WTC11 (cell line): ENCODE data around the gene ZFP64. TPM values are rescaled to one million over a fixed set of nuclear protein-coding genes. Genes with fewer than 3 reads are reported as not detected.

Source experiments
- ATAC-seq: fragments of 200-7000 bp; cut with Tn5 transposase; 2 replicates; pipeline ENCODE4 v1.10.0; 2021; ENCODE audit warnings: mild to moderate bottlenecking, moderate library complexity
- CTCF ChIA-PET: fragments of 300-600 bp; sonication (Branson Sonifier 250); formaldehyde crosslinking; loops from one replicate; lab custom pipeline; 2021; ENCODE audit warnings: antibody characterized with exemption; lab: Charles Lee
- POLR2A ChIA-PET: fragments of 350-600 bp; sonication (Branson Sonifier 250); formaldehyde crosslinking; loops from one replicate; lab custom pipeline; 2021; ENCODE audit warnings: antibody characterized with exemption; lab: Charles Lee
- DNase-seq: peaks from one replicate; pipeline ENCODE4 v3.0.0; 2021; ENCODE audit warnings: low spot score
- H3K27ac Mint-ChIP-seq: 2 replicates; pipeline ENCODE4 v1.8.0; 2021; ENCODE audit warnings: mixed read lengths
- H3K27me3 Mint-ChIP-seq: 2 replicates; pipeline ENCODE4 v1.8.0; 2021; ENCODE audit warnings: low read depth, mild to moderate bottlenecking, moderate library complexity, mixed read lengths
- H3K36me3 Mint-ChIP-seq: 2 replicates; pipeline ENCODE4 v1.8.0; 2021; ENCODE audit warnings: mixed read lengths
- H3K4me1 Mint-ChIP-seq: 2 replicates; pipeline ENCODE4 v1.8.0; 2022; ENCODE audit warnings: mixed read lengths
- H3K4me3 Mint-ChIP-seq: 2 replicates; pipeline ENCODE4 v1.8.0; 2021; ENCODE audit warnings: mild to moderate bottlenecking, moderate library complexity, mixed read lengths
- H3K9me3 Mint-ChIP-seq: 2 replicates; pipeline ENCODE4 v1.8.0; 2021; ENCODE audit warnings: mixed read lengths
- CBFB ChIP-seq: sonication (generic); formaldehyde crosslinking; IDR thresholded peaks from 2 replicates; pipeline ENCODE4 v1.8.1; 2022; ENCODE audit warnings: mild to moderate bottlenecking, low read depth, missing genetic modification reagents
- CREM ChIP-seq: sonication (generic); formaldehyde crosslinking; IDR thresholded peaks from 2 replicates; pipeline ENCODE4 v1.8.1; 2022; ENCODE audit warnings: mild to moderate bottlenecking, missing genetic modification reagents, moderate library complexity
- FOXP1 ChIP-seq: sonication (generic); formaldehyde crosslinking; IDR thresholded peaks from 2 replicates; pipeline ENCODE4 v1.8.0; 2022; ENCODE audit warnings: missing genetic modification reagents, mild to moderate bottlenecking, moderate library complexity, borderline replicate concordance
- GRHL2 ChIP-seq: fragments of 250-450 bp; sonication (Bioruptor Pico); IDR thresholded peaks from 2 replicates; pipeline ENCODE4 v1.8.0; 2022; ENCODE audit warnings: mild to moderate bottlenecking, moderate library complexity; ENCODE audit not compliant: insufficient replicate concordance, severe bottlenecking
- GTF2I ChIP-seq: fragments of 250-450 bp; sonication (Bioruptor Pico); conservative IDR thresholded peaks from 2 replicates; pipeline ENCODE4 v1.4.0; 2021; ENCODE audit warnings: mild to moderate bottlenecking
- MXD4 ChIP-seq: fragments of 250-450 bp; sonication (Bioruptor Pico); IDR thresholded peaks from 2 replicates; pipeline ENCODE4 v1.8.0; 2021; ENCODE audit warnings: mild to moderate bottlenecking, moderate library complexity, borderline replicate concordance
- NR3C1 ChIP-seq: sonication (generic); formaldehyde crosslinking; conservative IDR thresholded peaks from 2 replicates; pipeline ENCODE4 v1.8.1; 2023; ENCODE audit warnings: low read depth, mild to moderate bottlenecking, missing genetic modification reagents
- PRRX2 ChIP-seq: fragments of 250-450 bp; sonication (Bioruptor Pico); IDR thresholded peaks from 2 replicates; pipeline ENCODE4 v1.8.0; 2021; ENCODE audit warnings: mild to moderate bottlenecking
- SMAD4 ChIP-seq: sonication (generic); formaldehyde crosslinking; IDR thresholded peaks from 2 replicates; pipeline ENCODE4 v1.8.0; 2022; ENCODE audit warnings: mild to moderate bottlenecking, missing genetic modification reagents
- TCF7 ChIP-seq: sonication (generic); formaldehyde crosslinking; IDR thresholded peaks from 2 replicates; pipeline ENCODE4 v1.8.0; 2022; ENCODE audit warnings: mild to moderate bottlenecking, low read depth, missing genetic modification reagents, moderate library complexity
- ZBTB21 ChIP-seq: sonication (generic); formaldehyde crosslinking; IDR thresholded peaks from 2 replicates; pipeline ENCODE4 v1.8.1; 2023; ENCODE audit warnings: mild to moderate bottlenecking, missing genetic modification reagents, borderline replicate concordance
- ZNF219 ChIP-seq: sonication (generic); formaldehyde crosslinking; IDR thresholded peaks from 2 replicates; pipeline ENCODE4 v1.8.0; 2023; ENCODE audit warnings: missing genetic modification reagents, mild to moderate bottlenecking, borderline replicate concordance
- ZNF232 ChIP-seq: sonication (generic); formaldehyde crosslinking; IDR thresholded peaks from 2 replicates; pipeline ENCODE4 v1.8.0; 2022; ENCODE audit warnings: mild to moderate bottlenecking, missing genetic modification reagents
- ZNF317 ChIP-seq: sonication (generic); formaldehyde crosslinking; IDR thresholded peaks from 2 replicates; pipeline ENCODE4 v1.8.1; 2023; ENCODE audit warnings: low read depth, mild to moderate bottlenecking, moderate library complexity, missing genetic modification reagents, borderline replicate concordance
- ZNF423 ChIP-seq: fragments of 250-450 bp; sonication (Bioruptor Pico); IDR thresholded peaks from 2 replicates; pipeline ENCODE4 v2.1.2; 2022; ENCODE audit warnings: mild to moderate bottlenecking, moderate library complexity
- total RNA-seq: library from RNA; stranded (reverse); gene quantifications from 3 replicates; pipeline ENCODE4 v1.2.3, GENCODE V29; 2021
- TF ChIP-seq, protein P1 (sequence below): sonication (generic); formaldehyde crosslinking; IDR thresholded peaks from 2 replicates; pipeline ENCODE4 v1.8.0; 2023; ENCODE audit warnings: missing genetic modification reagents, mild to moderate bottlenecking, borderline replicate concordance
- TF ChIP-seq, protein P2 (sequence below): sonication (generic); formaldehyde crosslinking; IDR thresholded peaks from 2 replicates; pipeline ENCODE4 v1.8.1; 2023; ENCODE audit warnings: mild to moderate bottlenecking, missing genetic modification reagents
- TF ChIP-seq, protein P3 (sequence below): sonication (generic); formaldehyde crosslinking; IDR thresholded peaks from 2 replicates; pipeline ENCODE4 v1.8.1; 2022; ENCODE audit warnings: low read depth, missing genetic modification reagents, borderline replicate concordance
- TF ChIP-seq, protein P4 (sequence below): sonication (generic); formaldehyde crosslinking; IDR thresholded peaks from 2 replicates; pipeline ENCODE4 v1.8.1; 2023; ENCODE audit warnings: mild to moderate bottlenecking, missing genetic modification reagents, moderate library complexity
- TF ChIP-seq, protein P5 (sequence below): sonication (generic); formaldehyde crosslinking; IDR thresholded peaks from 2 replicates; pipeline ENCODE4 v1.8.1; 2022; ENCODE audit warnings: low read depth, mild to moderate bottlenecking, moderate library complexity, missing genetic modification reagents, borderline replicate concordance
- TF ChIP-seq, protein P6 (sequence below): fragments of 250-450 bp; sonication (Bioruptor Pico); IDR thresholded peaks from 2 replicates; pipeline ENCODE4 v2.1.2; 2022; ENCODE audit warnings: mild to moderate bottlenecking, moderate library complexity

The ZFP64 gene
- total RNA-seq, 1 experiment from 2014 or later, result 26.1 TPM

DNA sequence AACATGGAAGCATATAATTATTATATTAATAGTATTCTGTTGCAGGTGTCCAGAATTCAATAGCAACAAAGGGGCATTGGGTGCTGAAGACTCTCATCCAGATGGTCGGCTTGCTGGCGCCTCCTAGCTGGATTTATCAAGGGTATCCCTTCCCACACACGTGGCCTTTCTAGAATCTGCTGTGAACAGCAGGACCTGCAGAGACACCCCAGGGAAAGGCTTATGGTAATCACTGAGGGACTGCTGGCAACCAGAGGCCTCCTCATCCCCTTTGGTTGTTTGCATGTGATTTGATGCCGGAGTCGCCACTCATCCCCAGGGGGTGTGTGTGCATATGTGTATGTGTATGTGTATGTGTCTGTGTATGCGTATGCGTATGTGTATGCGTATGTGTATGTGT is 20.6 kb downstream of the ZFP64 start:
- Mint-ChIP-seq H3K4me1 (no peaks in the 10 kb centered on the region), H3K4me3 (no peak overlapping the region), H3K36me3 (peaks cover 23% of the 10 kb centered on the region), H3K9me3 (peaks cover 7% of the 10 kb centered on the region), H3K27ac (no peak overlapping the region), H3K27me3 (no peaks in the 10 kb centered on the region)
- ATAC-seq (no peak; the same call in 1 of the 2 replicates), DNase-seq (no peak)
- ChIA-PET CTCF (interaction anchor here (1.0 kb wide), 1 partner anchor 65 kb away, joined by 3 read pairs; no protein-coding TSS in a partner anchor), POLR2A (no interaction called here)
- peak; percentile 54; the same call in 1 of the 2 replicates for TF ChIP-seq ZNF423 (CRISPR knock-in tag)
- no peak for TF ChIP-seq ZNF219
- TF ChIP-seq, protein P1, sequence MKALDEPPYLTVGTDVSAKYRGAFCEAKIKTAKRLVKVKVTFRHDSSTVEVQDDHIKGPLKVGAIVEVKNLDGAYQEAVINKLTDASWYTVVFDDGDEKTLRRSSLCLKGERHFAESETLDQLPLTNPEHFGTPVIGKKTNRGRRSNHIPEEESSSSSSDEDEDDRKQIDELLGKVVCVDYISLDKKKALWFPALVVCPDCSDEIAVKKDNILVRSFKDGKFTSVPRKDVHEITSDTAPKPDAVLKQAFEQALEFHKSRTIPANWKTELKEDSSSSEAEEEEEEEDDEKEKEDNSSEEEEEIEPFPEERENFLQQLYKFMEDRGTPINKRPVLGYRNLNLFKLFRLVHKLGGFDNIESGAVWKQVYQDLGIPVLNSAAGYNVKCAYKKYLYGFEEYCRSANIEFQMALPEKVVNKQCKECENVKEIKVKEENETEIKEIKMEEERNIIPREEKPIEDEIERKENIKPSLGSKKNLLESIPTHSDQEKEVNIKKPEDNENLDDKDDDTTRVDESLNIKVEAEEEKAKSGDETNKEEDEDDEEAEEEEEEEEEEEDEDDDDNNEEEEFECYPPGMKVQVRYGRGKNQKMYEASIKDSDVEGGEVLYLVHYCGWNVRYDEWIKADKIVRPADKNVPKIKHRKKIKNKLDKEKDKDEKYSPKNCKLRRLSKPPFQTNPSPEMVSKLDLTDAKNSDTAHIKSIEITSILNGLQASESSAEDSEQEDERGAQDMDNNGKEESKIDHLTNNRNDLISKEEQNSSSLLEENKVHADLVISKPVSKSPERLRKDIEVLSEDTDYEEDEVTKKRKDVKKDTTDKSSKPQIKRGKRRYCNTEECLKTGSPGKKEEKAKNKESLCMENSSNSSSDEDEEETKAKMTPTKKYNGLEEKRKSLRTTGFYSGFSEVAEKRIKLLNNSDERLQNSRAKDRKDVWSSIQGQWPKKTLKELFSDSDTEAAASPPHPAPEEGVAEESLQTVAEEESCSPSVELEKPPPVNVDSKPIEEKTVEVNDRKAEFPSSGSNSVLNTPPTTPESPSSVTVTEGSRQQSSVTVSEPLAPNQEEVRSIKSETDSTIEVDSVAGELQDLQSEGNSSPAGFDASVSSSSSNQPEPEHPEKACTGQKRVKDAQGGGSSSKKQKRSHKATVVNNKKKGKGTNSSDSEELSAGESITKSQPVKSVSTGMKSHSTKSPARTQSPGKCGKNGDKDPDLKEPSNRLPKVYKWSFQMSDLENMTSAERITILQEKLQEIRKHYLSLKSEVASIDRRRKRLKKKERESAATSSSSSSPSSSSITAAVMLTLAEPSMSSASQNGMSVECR (CRISPR knock-in tag), result no peak
- no peak for TF ChIP-seq NR3C1 (CRISPR knock-in tag)
- no peak for TF ChIP-seq ZNF317 (CRISPR knock-in tag)

DNA sequence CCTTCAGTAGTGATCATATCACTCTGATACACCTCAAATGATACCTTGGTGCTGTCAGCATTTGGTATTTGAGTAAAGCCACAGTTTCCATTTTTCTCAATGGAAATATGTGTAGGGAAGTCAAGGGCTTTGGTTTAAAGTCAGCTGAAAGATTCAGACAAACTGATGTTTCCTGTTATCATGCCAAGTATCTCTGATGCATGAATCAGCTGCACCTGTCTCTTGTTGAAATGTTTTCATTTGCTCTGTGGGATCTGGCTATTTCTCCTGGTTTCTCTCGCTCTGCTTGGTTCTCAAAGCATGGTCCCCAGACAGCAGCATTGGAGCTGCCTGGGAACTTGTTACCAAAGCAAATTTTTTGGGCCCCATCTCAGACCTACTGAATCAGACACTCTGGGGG is 23.5 kb downstream of the ZFP64 start:
- Mint-ChIP-seq H3K36me3 (peaks cover 43% of the 10 kb centered on the region), H3K27me3 (no peaks in the 10 kb centered on the region), H3K27ac (no peak overlapping the region), H3K4me3 (no peak overlapping the region), H3K4me1 (no peaks in the 10 kb centered on the region), H3K9me3 (peaks cover 14% of the 10 kb centered on the region)
- ATAC-seq, result no peak
- POLR2A ChIA-PET, result no interaction called here
- CTCF ChIA-PET, result no interaction called here
- DNase-seq, result no peak
- no peak for TF ChIP-seq FOXP1 (CRISPR knock-in tag)

DNA sequence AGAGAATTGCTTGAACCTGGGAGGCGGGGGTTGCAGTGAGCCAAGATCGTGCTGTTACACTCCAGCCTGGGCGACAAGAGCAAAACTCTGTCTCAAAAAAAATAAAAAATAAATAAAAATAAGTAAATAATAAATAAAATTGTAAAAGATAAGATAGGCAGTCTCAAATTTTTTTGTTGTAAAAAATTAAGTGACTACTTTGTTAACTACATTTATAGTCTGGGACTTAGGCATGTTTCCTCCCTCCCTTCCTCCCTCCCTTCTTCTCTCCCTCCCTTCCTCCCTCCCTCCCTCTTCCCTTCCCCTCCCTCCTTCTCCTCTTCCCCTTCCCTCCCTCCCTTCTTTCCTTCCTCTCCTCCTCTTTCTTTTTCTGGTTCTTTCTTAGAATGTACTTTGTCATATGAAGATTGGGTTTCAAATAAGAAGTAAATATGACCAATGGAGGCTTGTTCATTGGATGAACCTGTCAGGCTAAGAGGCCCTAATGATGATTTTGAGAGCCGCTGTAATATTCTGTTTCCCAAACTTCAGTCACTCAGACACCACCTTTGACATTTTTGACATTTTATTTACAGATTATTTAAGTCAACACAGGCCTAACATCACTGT is 24.2 kb downstream of the ZFP64 start:
- Mint-ChIP-seq H3K4me3 (no peak overlapping the region), H3K36me3 (peaks cover 43% of the 10 kb centered on the region), H3K27me3 (no peaks in the 10 kb centered on the region), H3K4me1 (no peaks in the 10 kb centered on the region), H3K9me3 (peaks cover 14% of the 10 kb centered on the region), H3K27ac (no peak overlapping the region)
- no peak for DNase-seq
- ChIA-PET CTCF (interaction anchor here (1.7 kb wide), 1 partner anchor 17 kb away, joined by 4 read pairs; no protein-coding TSS in a partner anchor), POLR2A (no interaction called here)
- no peak for ATAC-seq
- TF ChIP-seq, protein P2, sequence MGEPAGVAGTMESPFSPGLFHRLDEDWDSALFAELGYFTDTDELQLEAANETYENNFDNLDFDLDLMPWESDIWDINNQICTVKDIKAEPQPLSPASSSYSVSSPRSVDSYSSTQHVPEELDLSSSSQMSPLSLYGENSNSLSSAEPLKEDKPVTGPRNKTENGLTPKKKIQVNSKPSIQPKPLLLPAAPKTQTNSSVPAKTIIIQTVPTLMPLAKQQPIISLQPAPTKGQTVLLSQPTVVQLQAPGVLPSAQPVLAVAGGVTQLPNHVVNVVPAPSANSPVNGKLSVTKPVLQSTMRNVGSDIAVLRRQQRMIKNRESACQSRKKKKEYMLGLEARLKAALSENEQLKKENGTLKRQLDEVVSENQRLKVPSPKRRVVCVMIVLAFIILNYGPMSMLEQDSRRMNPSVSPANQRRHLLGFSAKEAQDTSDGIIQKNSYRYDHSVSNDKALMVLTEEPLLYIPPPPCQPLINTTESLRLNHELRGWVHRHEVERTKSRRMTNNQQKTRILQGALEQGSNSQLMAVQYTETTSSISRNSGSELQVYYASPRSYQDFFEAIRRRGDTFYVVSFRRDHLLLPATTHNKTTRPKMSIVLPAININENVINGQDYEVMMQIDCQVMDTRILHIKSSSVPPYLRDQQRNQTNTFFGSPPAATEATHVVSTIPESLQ (CRISPR knock-in tag), result no peak
- TF ChIP-seq MXD4 (no peak), SMAD4 (CRISPR knock-in tag) (no peak), PRRX2 (CRISPR knock-in tag) (no peak), TCF7 (no peak), ZNF232 (CRISPR knock-in tag) (no peak), GRHL2 (CRISPR knock-in tag) (no peak), CBFB (CRISPR knock-in tag) (no peak), ZBTB21 (CRISPR knock-in tag) (no peak), GTF2I (no peak), CREM (no peak)
- TF ChIP-seq, protein P3, sequence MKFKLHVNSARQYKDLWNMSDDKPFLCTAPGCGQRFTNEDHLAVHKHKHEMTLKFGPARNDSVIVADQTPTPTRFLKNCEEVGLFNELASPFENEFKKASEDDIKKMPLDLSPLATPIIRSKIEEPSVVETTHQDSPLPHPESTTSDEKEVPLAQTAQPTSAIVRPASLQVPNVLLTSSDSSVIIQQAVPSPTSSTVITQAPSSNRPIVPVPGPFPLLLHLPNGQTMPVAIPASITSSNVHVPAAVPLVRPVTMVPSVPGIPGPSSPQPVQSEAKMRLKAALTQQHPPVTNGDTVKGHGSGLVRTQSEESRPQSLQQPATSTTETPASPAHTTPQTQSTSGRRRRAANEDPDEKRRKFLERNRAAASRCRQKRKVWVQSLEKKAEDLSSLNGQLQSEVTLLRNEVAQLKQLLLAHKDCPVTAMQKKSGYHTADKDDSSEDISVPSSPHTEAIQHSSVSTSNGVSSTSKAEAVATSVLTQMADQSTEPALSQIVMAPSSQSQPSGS (CRISPR knock-in tag), result no peak
- TF ChIP-seq, protein P4, sequence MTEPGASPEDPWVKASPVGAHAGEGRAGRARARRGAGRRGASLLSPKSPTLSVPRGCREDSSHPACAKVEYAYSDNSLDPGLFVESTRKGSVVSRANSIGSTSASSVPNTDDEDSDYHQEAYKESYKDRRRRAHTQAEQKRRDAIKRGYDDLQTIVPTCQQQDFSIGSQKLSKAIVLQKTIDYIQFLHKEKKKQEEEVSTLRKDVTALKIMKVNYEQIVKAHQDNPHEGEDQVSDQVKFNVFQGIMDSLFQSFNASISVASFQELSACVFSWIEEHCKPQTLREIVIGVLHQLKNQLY (CRISPR knock-in tag), result no peak
- TF ChIP-seq, protein P5, sequence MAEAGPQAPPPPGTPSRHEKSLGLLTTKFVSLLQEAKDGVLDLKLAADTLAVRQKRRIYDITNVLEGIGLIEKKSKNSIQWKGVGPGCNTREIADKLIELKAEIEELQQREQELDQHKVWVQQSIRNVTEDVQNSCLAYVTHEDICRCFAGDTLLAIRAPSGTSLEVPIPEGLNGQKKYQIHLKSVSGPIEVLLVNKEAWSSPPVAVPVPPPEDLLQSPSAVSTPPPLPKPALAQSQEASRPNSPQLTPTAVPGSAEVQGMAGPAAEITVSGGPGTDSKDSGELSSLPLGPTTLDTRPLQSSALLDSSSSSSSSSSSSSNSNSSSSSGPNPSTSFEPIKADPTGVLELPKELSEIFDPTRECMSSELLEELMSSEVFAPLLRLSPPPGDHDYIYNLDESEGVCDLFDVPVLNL (CRISPR knock-in tag), result no peak
- TF ChIP-seq, protein P6, sequence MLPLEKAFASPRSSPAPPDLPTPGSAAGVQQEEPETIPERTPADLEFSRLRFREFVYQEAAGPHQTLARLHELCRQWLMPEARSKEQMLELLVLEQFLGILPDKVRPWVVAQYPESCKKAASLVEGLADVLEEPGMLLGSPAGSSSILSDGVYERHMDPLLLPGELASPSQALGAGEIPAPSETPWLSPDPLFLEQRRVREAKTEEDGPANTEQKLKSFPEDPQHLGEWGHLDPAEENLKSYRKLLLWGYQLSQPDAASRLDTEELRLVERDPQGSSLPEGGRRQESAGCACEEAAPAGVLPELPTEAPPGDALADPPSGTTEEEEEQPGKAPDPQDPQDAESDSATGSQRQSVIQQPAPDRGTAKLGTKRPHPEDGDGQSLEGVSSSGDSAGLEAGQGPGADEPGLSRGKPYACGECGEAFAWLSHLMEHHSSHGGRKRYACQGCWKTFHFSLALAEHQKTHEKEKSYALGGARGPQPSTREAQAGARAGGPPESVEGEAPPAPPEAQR (CRISPR knock-in tag), result no peak
